ENCODE data around the gene ST8SIA2. TPM values are rescaled to one million over a fixed set of nuclear protein-coding genes. Genes with fewer than 3 reads are reported as not detected.

ST8SIA2 gene
- total and polyA plus RNA-seq, 12 donors: 0.07 to 0.83 (median 0.34) TPM; not detected in 5

DNA sequence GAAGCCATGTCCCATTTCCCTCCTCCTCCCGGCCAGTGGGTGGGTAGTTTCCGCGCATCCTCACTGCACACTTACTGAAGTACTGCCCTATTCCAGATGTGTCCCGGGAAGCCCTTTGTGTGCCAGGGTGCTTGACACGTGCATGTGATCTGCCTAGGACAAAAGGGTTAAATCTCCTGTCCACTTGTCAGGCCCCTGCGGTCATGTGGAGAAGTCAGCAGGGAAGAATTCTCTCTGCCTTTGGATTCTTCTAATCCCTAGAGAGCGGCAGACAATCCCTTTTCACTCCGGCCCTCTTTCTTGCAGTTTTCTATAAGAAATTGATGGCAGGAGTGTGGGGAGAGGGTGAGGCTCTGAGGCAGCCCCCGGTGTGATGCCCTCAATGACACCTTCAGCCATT is 19.8 kb downstream of the ST8SIA2 start:
- intact Hi-C loops (cut with DNase I): no loop called here
- Histone ChIP-seq H3K4me3 (no peak overlapping the region), H3K27me3 (no peaks in the 10 kb centered on the region), H3K36me3 (replicated peaks in 1 of 2) (no peaks in the 10 kb centered on the region), H3K4me1 (replicated peaks in 1 of 2) (no peaks in the 10 kb centered on the region), H3K9me3 (replicated peaks in 1 of 3) (no peaks in the 10 kb centered on the region), H3K27ac (no peak overlapping the region)
- WGBS, 4 donors: 43 to 63% (median 58%) methylated on average over 8 to 9 of the region's 9 CpGs
- TF ChIP-seq, protein P1, sequence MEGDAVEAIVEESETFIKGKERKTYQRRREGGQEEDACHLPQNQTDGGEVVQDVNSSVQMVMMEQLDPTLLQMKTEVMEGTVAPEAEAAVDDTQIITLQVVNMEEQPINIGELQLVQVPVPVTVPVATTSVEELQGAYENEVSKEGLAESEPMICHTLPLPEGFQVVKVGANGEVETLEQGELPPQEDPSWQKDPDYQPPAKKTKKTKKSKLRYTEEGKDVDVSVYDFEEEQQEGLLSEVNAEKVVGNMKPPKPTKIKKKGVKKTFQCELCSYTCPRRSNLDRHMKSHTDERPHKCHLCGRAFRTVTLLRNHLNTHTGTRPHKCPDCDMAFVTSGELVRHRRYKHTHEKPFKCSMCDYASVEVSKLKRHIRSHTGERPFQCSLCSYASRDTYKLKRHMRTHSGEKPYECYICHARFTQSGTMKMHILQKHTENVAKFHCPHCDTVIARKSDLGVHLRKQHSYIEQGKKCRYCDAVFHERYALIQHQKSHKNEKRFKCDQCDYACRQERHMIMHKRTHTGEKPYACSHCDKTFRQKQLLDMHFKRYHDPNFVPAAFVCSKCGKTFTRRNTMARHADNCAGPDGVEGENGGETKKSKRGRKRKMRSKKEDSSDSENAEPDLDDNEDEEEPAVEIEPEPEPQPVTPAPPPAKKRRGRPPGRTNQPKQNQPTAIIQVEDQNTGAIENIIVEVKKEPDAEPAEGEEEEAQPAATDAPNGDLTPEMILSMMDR (IDR thresholded peaks at IDR 0.05): no peak
- no peak for TF ChIP-seq POLR2A (IDR thresholded peaks at IDR 0.05)
- no peak for DNase-seq

DNA sequence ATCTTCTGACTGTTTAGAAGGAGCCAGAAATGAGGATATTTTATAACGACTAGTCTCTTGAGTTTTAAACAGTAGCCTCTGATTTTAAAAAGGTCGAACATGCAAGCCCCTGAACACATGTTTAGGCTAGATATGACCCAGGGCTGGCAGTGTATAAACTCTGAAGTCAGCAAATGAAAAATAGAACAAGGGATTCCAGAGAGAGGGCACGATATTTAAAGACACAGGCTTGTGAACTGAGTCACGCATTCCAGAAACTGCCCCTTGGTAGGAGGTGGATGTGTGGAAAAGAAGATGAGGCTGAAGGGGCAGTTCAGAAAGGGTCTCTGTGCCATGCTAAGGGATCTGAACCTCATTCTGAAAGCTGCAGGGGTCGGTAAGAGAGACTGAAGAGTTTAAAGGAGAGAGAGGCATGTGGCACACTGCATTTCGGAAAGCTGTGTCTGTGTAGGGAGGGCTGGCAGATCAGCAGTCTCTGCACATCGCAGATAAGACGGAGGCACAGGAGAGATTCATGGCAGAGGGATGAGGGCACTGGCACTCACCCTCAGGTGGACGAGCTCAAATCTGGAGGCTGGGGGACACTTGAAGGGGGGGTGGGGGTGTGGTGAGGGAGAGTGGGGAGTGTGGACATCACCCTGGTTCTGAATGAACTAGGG is 22.1 kb downstream of the ST8SIA2 start:
- 56 to 78% (median 65%) methylated on average over 8 to 9 of the region's 9 CpGs for WGBS, 4 donors
- H3K36me3 ChIP-seq (replicated peaks in 1 of 2): no peaks in the 10 kb centered on the region
- DNase-seq: no peak
- H3K4me1 ChIP-seq (replicated peaks in 1 of 2): no peaks in the 10 kb centered on the region
- H3K27ac ChIP-seq: no peak overlapping the region
- H3K27me3 ChIP-seq: no peaks in the 10 kb centered on the region
- intact Hi-C loops (cut with DNase I): no loop called here
- TF ChIP-seq, protein P1 (IDR thresholded peaks at IDR 0.05): no peak
- no peak for TF ChIP-seq POLR2A (IDR thresholded peaks at IDR 0.05)
- no peaks in the 10 kb centered on the region for H3K9me3 ChIP-seq (replicated peaks in 1 of 3)
- no peak overlapping the region for H3K4me3 ChIP-seq

DNA sequence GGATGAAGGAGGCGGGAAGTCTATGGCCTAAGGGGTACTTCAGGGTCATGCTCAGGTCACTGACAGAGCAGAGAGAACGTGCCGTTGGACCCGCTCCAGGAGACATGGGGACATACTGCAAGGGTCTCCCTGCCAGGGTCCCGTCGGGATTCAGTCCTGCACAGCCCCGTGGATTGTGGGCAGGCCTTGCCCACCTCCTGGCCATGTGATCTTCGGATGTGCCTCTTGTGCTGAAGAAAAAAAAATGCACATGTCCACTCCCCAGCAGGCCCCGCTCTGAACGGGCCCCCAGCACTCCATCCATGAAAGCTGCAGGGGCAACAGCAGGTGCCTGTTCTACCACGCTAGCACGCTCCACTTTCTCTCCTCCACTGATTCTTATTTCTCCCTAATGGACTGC is 22.9 kb downstream of the ST8SIA2 start:
- Histone ChIP-seq H3K27me3 (no peaks in the 10 kb centered on the region), H3K36me3 (replicated peaks in 1 of 2) (no peaks in the 10 kb centered on the region), H3K4me3 (no peak overlapping the region), H3K4me1 (replicated peaks in 1 of 2) (no peaks in the 10 kb centered on the region), H3K27ac (no peak overlapping the region), H3K9me3 (replicated peaks in 1 of 3) (no peaks in the 10 kb centered on the region)
- intact Hi-C loops (cut with DNase I): no loop called here
- WGBS, 4 donors: 76 to 88% (median 77%) methylated on average over 10 to 12 of the region's 12 CpGs
- TF ChIP-seq, protein P1 (IDR thresholded peaks at IDR 0.05): no peak
- TF ChIP-seq POLR2A (IDR thresholded peaks at IDR 0.05): no peak
- DNase-seq: no peak

DNA sequence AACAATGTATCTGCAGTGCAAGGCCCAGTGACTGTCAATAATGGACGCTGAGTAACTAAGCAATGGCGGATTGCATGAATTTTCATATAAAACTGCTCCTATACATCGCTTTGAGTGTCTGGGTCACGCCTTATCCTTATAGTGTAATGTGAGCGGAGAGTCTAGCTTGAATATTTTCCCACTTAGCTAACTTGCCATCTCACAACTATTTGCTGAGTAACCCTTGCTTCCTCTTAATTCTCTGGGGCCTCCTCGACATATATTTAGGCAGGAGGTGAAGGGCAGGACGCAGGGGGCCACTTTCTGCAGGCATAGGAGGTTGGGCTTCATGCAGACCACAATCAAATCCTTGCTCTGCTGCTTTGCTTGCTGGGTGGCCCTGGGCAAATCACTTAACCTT is 24.0 kb downstream of the ST8SIA2 start:
- Histone ChIP-seq H3K4me1 (replicated peaks in 1 of 2) (no peaks in the 10 kb centered on the region), H3K4me3 (no peak overlapping the region), H3K9me3 (replicated peaks in 1 of 3) (no peaks in the 10 kb centered on the region), H3K27ac (no peak overlapping the region), H3K36me3 (replicated peaks in 1 of 2) (no peaks in the 10 kb centered on the region), H3K27me3 (no peaks in the 10 kb centered on the region)
- no peak for DNase-seq
- intact Hi-C loops (cut with DNase I): no loop called here
- no peak for TF ChIP-seq POLR2A (IDR thresholded peaks at IDR 0.05)
- TF ChIP-seq, protein P1 (IDR thresholded peaks at IDR 0.05): no peak
- 54 to 78% (median 66%) methylated on average over 6 to 7 of the region's 7 CpGs for WGBS, 4 donors

Data from adrenal gland (tissue), 12 donors.